ENCODE data around the gene SDCCAG8.

The SDCCAG8 gene

GRCh38 chr1:243354511-243355153 is 98.8 kb downstream of the SDCCAG8 start:
- H3K4me1 Mint-ChIP-seq = no peaks in the 10 kb centered on the region
- peaks cover 5% of the 10 kb centered on the region for H3K9me3 Mint-ChIP-seq
- no peak overlapping the region for H3K27ac Mint-ChIP-seq
- DNase-seq = no peak
- H3K4me3 Mint-ChIP-seq = no peak overlapping the region
- no peak for TF ChIP-seq CTCF (IDR thresholded peaks at IDR 0.05)
- H3K27me3 Mint-ChIP-seq (ENCODE audit: low read depth, poor library complexity) = no peaks in the 10 kb centered on the region
- H3K36me3 Mint-ChIP-seq (ENCODE audit: low read depth) = peaks cover 29% of the 10 kb centered on the region

GRCh38 chr1:243363832-243364231 is 108.0 kb downstream of the SDCCAG8 start:
- H3K4me3 Mint-ChIP-seq = no peak overlapping the region
- no peak overlapping the region for H3K27ac Mint-ChIP-seq
- no peaks in the 10 kb centered on the region for H3K4me1 Mint-ChIP-seq
- H3K9me3 Mint-ChIP-seq = no peaks in the 10 kb centered on the region
- DNase-seq = no peak
- TF ChIP-seq CTCF (IDR thresholded peaks at IDR 0.05) = no peak
- H3K27me3 Mint-ChIP-seq (ENCODE audit: low read depth, poor library complexity) = no peaks in the 10 kb centered on the region
- H3K36me3 Mint-ChIP-seq (ENCODE audit: low read depth) = peaks cover 7% of the 10 kb centered on the region

DNA sequence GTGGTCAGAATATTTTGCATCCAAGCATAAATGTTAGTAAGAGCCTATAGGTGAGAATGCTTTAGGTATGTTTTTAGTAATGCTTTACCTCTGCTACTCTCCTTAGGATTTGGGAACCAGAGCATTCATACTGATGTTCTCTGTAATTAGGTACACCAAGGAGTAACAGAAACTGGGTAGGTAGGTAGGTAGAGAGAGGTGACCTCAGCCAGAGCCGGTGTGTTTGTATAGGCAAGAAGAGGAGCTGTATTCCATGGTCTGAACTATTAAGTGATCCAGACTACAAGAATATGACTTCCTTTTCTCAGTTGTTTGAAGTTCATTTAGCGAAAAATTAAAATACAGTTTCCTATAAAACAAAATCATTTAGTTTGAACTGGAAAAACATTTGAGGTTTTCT is 108.5 kb downstream of the SDCCAG8 start:
- H3K27ac Mint-ChIP-seq = peak overlapping the region; percentile 72
- peaks cover 7% of the 10 kb centered on the region for H3K36me3 Mint-ChIP-seq (ENCODE audit: low read depth)
- no peak for DNase-seq
- no peaks in the 10 kb centered on the region for H3K4me1 Mint-ChIP-seq
- no peaks in the 10 kb centered on the region for H3K27me3 Mint-ChIP-seq (ENCODE audit: low read depth, poor library complexity)
- no peak for TF ChIP-seq CTCF (IDR thresholded peaks at IDR 0.05)
- H3K4me3 Mint-ChIP-seq = no peak overlapping the region
- no peaks in the 10 kb centered on the region for H3K9me3 Mint-ChIP-seq

DNA sequence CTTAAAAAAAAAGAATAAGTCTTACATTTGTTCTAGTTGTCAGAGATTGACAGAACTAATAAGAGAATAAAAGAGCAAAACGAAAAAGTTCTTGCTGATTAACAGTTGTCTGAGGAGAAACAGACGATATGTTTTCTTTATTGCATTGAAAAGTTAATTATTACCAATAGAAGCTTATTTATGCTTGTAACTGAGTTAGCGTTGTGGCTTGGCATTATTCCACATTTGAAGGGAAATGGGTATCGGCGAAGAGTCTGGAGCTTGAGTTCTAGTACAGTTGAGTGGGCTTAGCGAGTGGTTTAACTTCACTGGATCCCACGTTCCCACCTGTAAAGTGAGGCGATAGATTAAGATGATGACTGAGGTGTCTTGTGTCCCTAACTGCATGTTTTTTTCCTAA is 109.0 kb downstream of the SDCCAG8 start:
- TF ChIP-seq CTCF (IDR thresholded peaks at IDR 0.05) = no peak
- no peaks in the 10 kb centered on the region for H3K9me3 Mint-ChIP-seq
- H3K27me3 Mint-ChIP-seq (ENCODE audit: low read depth, poor library complexity) = no peaks in the 10 kb centered on the region
- peaks cover 7% of the 10 kb centered on the region for H3K36me3 Mint-ChIP-seq (ENCODE audit: low read depth)
- no peaks in the 10 kb centered on the region for H3K4me1 Mint-ChIP-seq
- no peak overlapping the region for H3K27ac Mint-ChIP-seq
- H3K4me3 Mint-ChIP-seq = no peak overlapping the region
- DNase-seq = no peak

GRCh38 chr1:243367314-243367713 is 111.5 kb downstream of the SDCCAG8 start:
- no peaks in the 10 kb centered on the region for H3K9me3 Mint-ChIP-seq
- no peak overlapping the region for H3K4me3 Mint-ChIP-seq
- H3K27ac Mint-ChIP-seq = no peak overlapping the region
- H3K4me1 Mint-ChIP-seq = no peaks in the 10 kb centered on the region
- DNase-seq = no peak
- no peaks in the 10 kb centered on the region for H3K27me3 Mint-ChIP-seq (ENCODE audit: low read depth, poor library complexity)
- H3K36me3 Mint-ChIP-seq (ENCODE audit: low read depth) = peaks cover 4% of the 10 kb centered on the region
- no peak for TF ChIP-seq CTCF (IDR thresholded peaks at IDR 0.05)

- Mint-ChIP-seq H3K27ac (no peak overlapping the region), H3K27me3 (ENCODE audit: low read depth, poor library complexity) (no peaks in the 10 kb centered on the region), H3K4me1 (no peaks in the 10 kb centered on the region), H3K4me3 (no peak overlapping the region), H3K36me3 (ENCODE audit: low read depth) (peaks cover 29% of the 10 kb centered on the region), H3K9me3 (peaks cover 19% of the 10 kb centered on the region)
- no peak for DNase-seq
- no peak for TF ChIP-seq CTCF (IDR thresholded peaks at IDR 0.05)
These were observed 118.6 kb downstream of the SDCCAG8 start for GRCh38 chr1:243374412-243374811.
